Stimulated activated CD4-positive, alpha-beta T cell treated with anti-CD3 and anti-CD28 coated beads, Interleukin-12 subunit alpha, Interleukin-12 subunit beta, amount 100 ng/mL, for 24 hours (primary cell): ENCODE data around the gene RWDD4.
"Not testable (repeated sequence)": the region's sequence is repeated elsewhere in the genome, so short reads cannot be mapped to it uniquely, and the experiment has no call there.

Experiments
- DNase-seq, 2 experiments: peaks; one replicate each; pipeline ENCODE4 v3.0.0-alpha.2; 2020; ENCODE audit warnings: low read depth in 2 of 2

RWDD4 gene

GRCh38 chr4:183635741-183636140 lies 23.2 kb downstream of the RWDD4 start:
- no peak for DNase-seq

GRCh38 chr4:183635321-183635720 lies 23.7 kb downstream of the RWDD4 start:
- no peak for DNase-seq

DNA sequence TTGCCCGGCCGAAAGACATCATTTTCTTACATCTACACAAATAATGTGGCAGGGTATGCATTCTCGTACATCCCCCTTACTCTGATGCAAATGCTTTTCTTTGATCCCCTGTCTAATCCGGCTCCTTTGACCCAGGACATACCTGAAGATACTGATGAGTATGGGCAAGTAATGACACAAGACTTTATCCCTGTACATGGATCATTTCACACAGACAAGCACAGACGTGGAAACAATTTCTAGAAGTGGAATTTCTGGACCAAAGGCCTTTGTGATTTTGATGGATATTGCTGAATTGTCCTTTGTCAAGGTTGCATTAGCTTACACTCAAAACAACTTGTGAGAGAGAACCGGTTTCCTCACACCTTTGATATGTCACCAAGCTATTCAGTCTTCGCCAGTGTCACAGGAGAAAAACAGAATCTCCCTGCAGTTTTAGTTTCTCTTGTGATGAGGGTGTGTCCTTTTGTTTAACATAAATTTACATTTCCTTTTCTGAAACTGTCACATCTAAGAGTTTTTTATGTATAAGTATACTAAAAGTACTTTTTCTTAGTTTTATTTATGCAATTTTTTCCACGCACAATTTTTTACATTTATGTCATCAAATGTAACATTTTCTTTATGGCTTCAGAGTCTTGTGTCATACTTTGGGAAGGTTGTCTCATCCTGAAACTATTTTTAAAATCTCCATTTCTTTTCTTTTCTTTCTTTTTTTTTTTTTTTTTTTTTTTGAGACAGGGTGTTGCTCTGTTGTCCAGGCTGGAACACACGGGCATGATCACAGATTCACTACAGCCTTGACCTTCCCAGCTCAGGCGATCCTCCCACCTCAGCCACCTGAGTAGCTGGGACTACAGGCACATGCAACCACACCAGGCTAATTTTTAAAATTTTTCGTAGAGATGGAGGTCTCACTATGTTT lies 25.2 kb downstream of the RWDD4 start:
- no peak for DNase-seq

GRCh38 chr4:183632689-183633088 lies 26.3 kb downstream of the RWDD4 start:
- DNase-seq, result no peak

DNA sequence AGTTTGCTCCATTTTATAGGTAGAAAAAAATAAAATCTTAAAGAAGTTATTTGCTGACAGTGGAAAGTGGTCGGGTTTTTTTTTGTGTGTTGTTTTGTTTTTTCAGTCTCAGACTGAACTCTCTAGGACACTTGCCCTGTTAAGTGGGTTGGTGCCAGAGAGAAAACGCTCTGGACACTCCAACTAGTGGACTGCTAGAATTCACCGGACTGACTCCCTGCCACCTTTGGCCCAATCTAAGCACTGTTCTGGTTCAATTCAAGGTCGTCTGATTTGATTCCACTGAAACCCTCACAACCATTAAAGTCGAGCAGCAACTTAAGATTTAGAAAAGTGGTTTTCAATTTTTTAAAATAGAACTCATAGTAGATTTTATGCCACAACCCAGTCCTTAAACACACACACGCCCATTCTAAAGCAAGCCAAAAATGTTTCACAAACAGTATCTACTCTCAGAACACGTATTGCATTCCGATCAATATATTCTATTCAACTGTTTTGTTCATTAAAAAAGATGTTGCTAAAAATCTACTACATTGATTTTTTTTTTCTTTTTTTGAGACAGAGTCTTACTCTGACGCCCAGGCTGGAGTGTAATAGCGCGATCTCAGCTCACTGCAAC lies 27.3 kb downstream of the RWDD4 start:
- no peak for DNase-seq

- DNase-seq, result no peak
These were observed 30.9 kb downstream of the RWDD4 start for GRCh38 chr4:183627979-183628588.

- not testable (repeated sequence) for DNase-seq
These were observed 31.7 kb downstream of the RWDD4 start for GRCh38 chr4:183627286-183627685.

DNA sequence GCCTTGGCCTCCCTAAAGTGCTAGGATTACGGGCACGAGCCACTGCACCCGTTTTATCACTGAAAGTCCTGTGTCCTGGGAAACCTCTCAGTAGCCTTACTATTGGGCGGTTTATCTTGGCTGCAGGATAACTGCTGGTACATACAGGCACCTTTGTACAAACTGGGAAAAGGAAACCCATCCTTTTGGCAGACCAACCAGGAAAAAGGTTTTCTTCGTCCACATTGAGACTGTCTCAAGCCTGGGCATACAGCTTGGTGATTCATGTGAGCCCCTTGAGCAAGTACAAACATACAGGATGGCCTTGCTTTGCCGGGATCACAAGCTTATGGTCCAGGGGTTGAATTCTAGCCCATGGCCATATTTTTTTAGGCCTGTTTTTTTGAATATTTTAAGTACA lies 32.8 kb downstream of the RWDD4 start:
- no peak for DNase-seq

DNA sequence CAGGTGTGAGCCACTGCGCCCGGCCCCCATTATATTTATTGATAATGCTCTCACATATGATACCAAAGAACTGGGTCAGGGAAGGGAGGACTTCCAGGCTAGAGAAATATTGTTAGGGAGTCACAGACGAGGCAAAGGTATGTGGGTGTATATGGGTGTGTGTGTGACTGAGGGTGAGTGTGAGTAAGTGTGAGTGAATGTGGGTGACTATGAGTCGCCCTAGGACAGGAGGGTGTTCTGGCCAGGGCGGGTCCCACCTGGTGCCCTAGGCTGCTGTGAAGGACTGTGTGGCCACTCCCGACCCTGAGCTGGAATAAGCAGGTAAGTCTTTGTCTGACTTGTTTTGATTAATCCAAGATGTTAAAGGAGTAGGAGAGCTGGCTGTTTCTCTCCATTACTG lies 34.4 kb downstream of the RWDD4 start:
- no peak for DNase-seq

DNA sequence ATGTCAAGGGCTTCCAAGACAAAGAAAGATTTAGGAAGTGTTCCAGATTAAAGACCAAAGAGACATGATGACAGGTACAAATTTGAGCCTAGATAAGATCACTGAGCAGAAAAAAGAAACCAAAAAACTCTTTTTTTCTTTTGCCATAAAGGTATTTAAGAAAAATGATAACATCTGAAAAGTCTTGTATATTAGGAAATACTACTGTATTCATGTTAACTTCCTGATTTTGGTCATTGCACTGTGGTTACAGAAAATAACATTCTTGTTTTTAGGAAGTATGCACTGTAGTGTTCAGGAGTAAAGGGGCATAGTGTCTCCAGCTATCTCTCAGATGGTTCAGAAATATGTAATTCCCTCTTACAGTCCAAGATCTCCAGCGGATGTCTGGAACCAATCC lies 37.1 kb downstream of the RWDD4 start:
- no peak for DNase-seq

- no peak for DNase-seq
These were observed 38.6 kb downstream of the RWDD4 start for GRCh38 chr4:183620421-183620820.

DNA sequence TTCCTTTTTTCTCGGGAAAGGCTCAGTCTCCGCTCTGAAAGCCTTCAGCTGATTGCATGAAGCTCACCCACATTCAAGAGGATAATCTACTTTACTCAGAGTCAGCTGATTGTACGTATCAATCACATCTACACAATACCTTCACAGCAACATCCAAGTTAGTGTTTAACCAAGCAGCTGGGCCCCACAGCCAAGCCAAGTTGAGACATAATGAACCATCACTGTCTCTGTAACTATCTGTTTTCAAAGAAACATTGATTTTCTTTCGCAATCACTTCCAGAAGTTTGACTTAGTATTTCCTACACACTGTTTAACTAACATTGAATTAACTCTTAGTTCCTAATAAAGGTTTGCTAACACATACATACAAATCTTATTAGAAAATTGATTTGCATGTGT lies 40.3 kb downstream of the RWDD4 start:
- no peak for DNase-seq

DNA sequence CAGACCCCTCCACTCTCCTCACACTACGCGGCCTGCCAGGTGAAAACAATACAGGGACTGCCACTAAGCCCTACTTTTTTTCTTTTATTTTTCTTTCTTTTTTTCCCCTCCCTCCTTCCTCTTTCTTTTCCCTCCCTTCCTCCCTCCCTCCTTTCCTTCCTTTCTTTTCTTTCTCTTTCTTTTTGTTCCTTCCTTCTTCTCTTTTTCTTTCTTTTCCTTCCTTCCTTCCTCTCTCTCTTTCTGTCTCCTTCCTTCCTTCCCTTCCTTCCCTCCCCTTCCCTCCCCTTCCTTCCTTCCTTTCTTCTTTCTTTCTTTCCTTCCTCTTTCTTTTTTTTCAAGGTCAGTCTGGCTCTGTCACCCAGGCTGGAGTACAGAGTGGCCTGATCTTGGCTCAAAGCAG lies 41.9 kb downstream of the RWDD4 start:
- DNase-seq, result no peak

DNA sequence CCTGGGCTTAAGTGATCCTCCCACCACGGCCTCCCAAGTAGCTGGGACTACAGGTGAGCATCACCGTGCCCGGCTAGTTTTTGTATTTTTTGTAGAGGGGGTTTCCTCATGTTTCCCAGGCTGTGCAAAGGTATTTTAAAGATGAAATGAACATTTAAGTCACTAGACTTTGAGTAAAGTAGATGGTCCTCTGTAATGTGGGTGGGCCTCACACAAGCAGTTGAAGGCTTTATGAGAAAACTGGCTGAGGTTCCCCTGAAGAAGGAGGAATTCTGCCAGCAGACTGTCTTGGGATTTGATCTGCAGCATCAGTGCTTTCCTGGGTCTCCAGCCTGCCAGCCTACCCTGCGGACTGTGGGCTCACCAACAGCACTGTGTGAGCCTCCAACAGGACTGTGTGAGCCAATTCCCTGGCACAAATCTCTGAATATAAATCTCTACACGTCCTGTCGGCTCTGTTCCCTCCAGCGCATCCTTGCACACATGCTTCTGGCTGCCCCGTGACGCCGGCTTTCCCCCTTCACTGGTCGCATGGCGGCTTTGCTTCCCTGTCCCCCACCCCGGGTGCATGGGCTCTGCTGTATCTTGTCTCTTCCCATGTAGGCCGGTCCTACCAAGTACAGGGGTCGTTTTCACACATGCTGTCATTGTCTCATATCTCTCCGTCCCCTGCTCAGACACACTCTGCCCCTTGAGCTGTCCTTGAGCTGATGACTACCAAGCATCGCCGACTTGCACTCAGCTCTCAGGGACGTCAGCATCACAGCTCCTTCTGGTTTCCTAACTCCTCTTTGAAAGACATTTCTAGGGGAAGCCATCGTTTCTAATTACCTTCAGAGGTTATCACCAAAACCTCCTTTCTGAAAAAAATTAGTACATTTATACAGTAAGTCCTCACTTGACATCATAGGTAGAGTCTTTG lies 46.4 kb downstream of the RWDD4 start:
- no peak for DNase-seq

- no peak for DNase-seq
These were observed 47.7 kb downstream of the RWDD4 start for GRCh38 chr4:183611210-183611830.

- no peak for DNase-seq
These were observed 48.4 kb downstream of the RWDD4 start for GRCh38 chr4:183610613-183611012.

- no peak for DNase-seq
These were observed 49.0 kb downstream of the RWDD4 start for GRCh38 chr4:183610033-183610432.

- DNase-seq, result no peak
These were observed 49.8 kb downstream of the RWDD4 start for GRCh38 chr4:183609151-183609550.

DNA sequence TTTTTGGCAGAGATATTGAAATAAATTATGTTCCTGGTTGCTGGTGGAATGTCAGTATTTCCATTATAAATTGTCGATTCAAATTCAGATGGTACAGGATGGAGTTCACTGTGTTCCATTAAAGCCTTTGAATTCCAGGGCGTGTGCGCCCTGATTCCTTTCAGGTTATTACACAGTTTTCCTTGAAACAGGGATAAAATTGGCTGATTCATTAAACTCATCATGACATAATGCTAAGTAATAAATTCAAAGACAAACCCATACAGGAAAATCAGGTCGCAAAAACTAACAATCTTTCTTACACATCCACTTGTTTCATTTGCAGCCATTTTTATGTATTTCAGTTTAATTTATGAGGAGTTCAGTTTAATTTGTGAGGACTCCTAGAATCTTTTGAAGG lies 51.1 kb downstream of the RWDD4 start:
- no peak for DNase-seq

- DNase-seq, result no peak
These were observed 56.4 kb downstream of the RWDD4 start for GRCh38 chr4:183602557-183603027.

- no peak for DNase-seq
These were observed 57.6 kb downstream of the RWDD4 start for GRCh38 chr4:183601381-183601780.
